Activated T-cell treated with anti-CD3 and anti-CD28 coated beads, Interleukin-2, amount 50 U/mL, for 72 hours (primary cell): ENCODE results near the gene DHRSX. TPM values are rescaled to one million over a fixed set of nuclear protein-coding genes. Genes with fewer than 3 reads are reported as not detected.
"Not testable (repeated sequence)": the region's sequence is repeated elsewhere in the genome, so short reads cannot be mapped to it uniquely, and the experiment has no call there.

Experiments
- ATAC-seq, 2 donors: fragments of 150-1000 bp; cut with Tn5 transposase; replicated peaks in 1 of 2; 2 replicates each; pipeline ENCODE4 v1.10.0; 2021; ENCODE audit warnings: moderate library complexity in 2 of 2, mild to moderate bottlenecking in 1 of 2
- DNase-seq, 2 donors: peaks; one replicate each; pipeline ENCODE4 v3.0.0; 2021 to 2022; ENCODE audit warnings: mixed read lengths in 1 of 2
- H3K27ac Mint-ChIP-seq: one replicate; pipeline ENCODE4 v1.8.0; 2022; ENCODE audit warnings: mild to moderate bottlenecking, moderate library complexity, mixed read lengths
- H3K27me3 Mint-ChIP-seq: one replicate; pipeline ENCODE4 v1.8.0; 2022; ENCODE audit warnings: low read depth, mixed read lengths
- H3K36me3 Mint-ChIP-seq, 2 donors: one replicate each; pipeline ENCODE4 v1.8.0; 2022; ENCODE audit warnings: mixed read lengths in 2 of 2, mild to moderate bottlenecking in 1 of 2; ENCODE audit not compliant: insufficient read depth in 2 of 2
- H3K4me1 Mint-ChIP-seq: one replicate; pipeline ENCODE4 v1.8.0; 2022; ENCODE audit warnings: low read depth, mixed read lengths
- H3K4me3 Mint-ChIP-seq, 2 donors: one replicate each; pipeline ENCODE4 v1.8.0; 2022; ENCODE audit warnings: mild to moderate bottlenecking in 2 of 2, mixed read lengths in 2 of 2, moderate library complexity in 2 of 2
- H3K9me3 Mint-ChIP-seq, 2 donors: one replicate each; pipeline ENCODE4 v1.8.0; 2022; ENCODE audit warnings: mixed read lengths in 2 of 2
- total RNA-seq, 2 donors: library from RNA; stranded (reverse); gene quantifications; one replicate each; pipeline ENCODE4 v1.2.3, GENCODE V29; 2022

DHRSX gene
- total RNA-seq, 2 donors from 2014 or later: 24.0 to 26.0 TPM

DNA sequence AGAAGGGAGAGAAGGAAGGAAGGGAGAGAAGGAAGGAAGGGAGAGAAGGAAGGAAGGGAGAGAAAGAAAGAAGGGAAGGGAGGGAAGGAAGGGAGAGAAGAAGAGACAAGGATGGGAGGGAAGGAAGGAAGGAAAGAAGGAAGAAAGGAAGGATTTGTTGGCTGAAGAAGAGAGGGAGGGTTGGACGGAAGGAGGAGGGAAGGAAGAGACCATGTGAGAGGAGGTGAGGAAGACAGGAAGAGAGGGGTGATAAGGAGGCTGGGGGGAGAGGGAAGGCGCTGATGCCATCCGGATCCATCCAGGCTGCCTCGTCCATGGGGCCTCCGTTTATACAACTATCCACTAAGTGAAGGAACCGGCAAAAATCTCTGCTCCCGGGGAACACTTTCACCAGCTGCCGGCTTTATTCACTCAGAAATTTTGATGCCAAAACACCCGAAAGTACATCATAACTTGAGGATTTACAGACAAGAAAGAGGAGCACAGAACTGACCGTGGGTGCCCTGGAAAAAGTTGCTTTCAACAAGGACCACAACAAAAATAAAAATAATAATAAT, 14.9 kb downstream of the DHRSX start:
- no peak overlapping the region for H3K4me3 Mint-ChIP-seq
- no peak overlapping the region for H3K27ac Mint-ChIP-seq
- ATAC-seq (no peak), DNase-seq (no peak)
- no peaks in the 10 kb centered on the region for H3K27me3 Mint-ChIP-seq
- peaks cover 2 to 7% of the 10 kb centered on the region in 2 donors for H3K36me3 Mint-ChIP-seq
- no peaks in the 10 kb centered on the region for H3K9me3 Mint-ChIP-seq
- H3K4me1 Mint-ChIP-seq: no peaks in the 10 kb centered on the region

DNA sequence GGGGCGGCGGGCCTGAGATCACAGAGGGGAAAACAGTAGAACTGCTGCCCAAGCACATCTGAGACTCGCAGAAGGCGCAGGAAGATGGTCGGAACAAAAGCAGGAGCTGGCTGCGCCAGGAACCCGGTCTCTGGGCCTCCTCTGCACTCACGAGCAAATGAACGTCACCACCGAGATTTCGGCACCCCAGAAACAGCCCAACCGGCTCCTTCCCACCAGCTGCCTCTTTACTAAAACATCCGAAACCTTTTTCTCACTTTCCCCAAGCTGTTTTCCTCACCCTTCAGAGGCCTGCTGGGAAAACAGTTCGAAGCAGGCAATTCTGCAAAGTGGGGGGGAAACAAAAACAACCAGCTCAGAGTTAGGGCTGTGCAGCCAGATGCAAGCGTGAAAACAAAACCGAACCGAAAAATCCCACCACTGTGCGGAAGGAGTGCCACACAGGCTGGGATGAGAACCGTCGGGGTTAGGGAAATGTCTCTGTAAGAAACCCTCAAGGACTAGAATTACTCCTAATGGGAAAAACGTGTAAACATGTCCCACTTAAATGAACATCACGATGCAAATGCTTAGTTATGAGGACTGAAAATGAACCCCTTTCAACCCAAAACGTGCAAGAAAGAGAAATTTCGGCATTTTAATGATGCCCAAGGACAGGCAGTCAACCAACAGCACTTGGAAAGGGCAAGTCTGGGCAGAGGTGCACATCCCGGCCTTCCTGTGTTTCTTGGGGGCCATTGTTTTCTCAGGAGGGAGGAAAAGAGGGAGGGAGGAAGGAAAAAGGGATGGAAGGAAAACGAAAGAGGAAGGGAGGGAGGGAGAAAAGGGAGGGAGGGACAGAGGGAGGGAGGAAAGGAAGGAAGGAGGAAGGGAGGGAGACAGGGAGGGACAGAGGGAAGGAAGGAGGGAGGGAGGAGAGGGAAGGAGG, 15.8 kb downstream of the DHRSX start:
- Mint-ChIP-seq H3K4me3 (no peak overlapping the region), H3K27me3 (no peaks in the 10 kb centered on the region), H3K4me1 (no peaks in the 10 kb centered on the region), H3K27ac (peak overlapping the region; percentile 33), H3K36me3 (peaks cover 3 to 8% of the 10 kb centered on the region in 2 donors), H3K9me3 (peaks cover 3% of the 10 kb centered on the region in 2 donors)
- ATAC-seq (no peak), DNase-seq (no peak)

DNA sequence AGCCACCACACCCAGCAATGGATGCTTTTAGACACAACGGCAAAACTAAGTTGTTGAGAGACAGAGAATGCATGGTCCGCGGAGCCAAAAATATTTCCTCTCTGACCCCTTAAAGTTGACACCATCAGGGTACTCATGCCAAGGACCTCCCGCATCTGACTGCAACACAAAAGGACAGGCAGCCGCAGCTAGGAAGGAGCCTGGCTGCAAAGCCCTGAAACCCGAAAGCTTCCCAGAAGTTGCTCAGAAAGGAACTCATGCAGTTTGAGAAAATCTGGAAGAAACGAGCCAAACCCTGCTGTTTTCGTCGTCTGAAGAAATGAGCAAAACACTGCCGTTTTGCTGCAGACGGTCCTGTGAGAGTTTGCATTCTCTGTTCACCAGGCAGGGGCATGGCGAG, 16.5 kb downstream of the DHRSX start:
- DNase-seq (no peak), ATAC-seq (no peak)
- Mint-ChIP-seq H3K27ac (peak overlapping the region; percentile 33), H3K4me1 (no peaks in the 10 kb centered on the region), H3K4me3 (no peak overlapping the region), H3K36me3 (peaks cover 7 to 12% of the 10 kb centered on the region in 2 donors), H3K9me3 (peaks cover 6 to 7% of the 10 kb centered on the region in 2 donors), H3K27me3 (no peaks in the 10 kb centered on the region)

DNA sequence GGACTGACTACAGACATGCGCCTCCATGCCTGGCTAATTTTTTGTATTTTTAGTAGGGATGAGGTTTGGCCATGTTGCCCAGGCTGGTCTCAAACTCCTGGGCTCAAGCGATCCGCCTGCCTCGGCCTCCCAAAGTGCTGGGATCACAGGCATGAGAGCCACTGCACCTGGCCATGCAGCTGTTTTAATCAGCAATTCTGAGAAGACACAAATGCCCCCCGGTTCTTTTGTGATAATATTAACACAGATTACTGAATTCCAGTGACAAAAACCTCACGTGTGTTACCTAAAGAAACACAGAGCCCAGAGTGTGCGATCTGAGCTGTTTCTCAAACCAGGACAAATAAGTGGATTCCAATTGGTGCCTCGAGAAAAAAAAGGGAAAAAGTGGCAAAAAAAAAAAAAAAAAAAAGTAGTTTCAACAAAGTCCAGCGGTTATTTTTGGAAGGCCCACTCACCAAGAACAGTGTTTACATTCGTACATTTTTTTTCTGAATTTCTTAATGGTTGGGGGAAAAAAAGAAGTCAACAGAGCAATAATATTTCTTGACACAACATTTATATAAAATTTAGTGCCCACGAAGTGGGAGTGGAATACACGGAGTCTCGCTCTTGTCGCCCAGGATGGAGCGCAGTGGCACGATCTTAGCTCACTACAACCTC, 17.2 kb downstream of the DHRSX start:
- Mint-ChIP-seq H3K27ac (no peak overlapping the region), H3K4me1 (no peaks in the 10 kb centered on the region), H3K27me3 (no peaks in the 10 kb centered on the region), H3K36me3 (peaks cover 7 to 12% of the 10 kb centered on the region in 2 donors), H3K4me3 (no peak overlapping the region), H3K9me3 (peaks cover 6 to 7% of the 10 kb centered on the region in 2 donors)
- DNase-seq (no peak), ATAC-seq (no peak)

DNA sequence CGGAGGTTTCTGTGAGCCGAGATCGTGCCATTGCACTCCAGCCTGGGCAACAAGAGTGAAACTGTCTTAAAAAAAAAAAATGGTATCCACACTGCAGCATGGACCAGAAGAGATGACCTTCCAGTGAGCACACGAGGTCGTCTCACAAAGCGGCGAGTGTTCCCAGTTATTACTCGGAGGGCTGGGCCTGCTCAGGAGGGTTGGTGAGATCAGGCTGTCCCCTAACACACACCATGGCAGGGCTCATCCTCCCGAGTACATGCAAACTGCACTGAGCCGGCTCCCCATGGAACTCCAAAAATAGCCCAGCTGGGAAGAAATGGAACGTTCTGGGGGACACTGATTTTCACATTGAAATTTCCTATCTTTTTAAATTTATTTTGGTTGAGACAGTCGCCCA, 19.2 kb downstream of the DHRSX start:
- DNase-seq, H3K27me3 Mint-ChIP-seq, H3K9me3 Mint-ChIP-seq, ATAC-seq, H3K36me3 Mint-ChIP-seq, H3K4me1 Mint-ChIP-seq, H3K27ac Mint-ChIP-seq, H3K4me3 Mint-ChIP-seq: not testable (repeated sequence)

DNA sequence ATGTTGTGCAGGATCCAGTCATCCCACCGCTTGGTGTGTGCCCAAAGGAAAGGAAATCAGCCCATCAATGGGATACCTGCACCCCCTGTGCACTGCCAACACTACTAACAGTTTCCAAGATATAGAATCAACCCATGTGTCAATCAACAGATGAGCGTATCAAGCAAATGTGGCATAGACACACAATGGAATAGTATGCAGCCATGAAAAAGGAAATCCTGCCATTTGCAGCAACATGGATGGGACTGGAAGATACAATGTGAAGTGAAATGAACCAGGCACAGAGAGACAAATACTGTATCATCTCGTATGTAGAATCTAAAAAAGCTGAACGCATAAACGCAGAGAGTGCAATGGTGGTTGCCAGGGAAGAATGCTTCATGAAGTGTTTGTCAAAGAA, 20.8 kb downstream of the DHRSX start:
- not testable (repeated sequence) for ATAC-seq, H3K4me1 Mint-ChIP-seq, H3K27ac Mint-ChIP-seq, H3K9me3 Mint-ChIP-seq, H3K27me3 Mint-ChIP-seq, H3K36me3 Mint-ChIP-seq, H3K4me3 Mint-ChIP-seq, DNase-seq

DNA sequence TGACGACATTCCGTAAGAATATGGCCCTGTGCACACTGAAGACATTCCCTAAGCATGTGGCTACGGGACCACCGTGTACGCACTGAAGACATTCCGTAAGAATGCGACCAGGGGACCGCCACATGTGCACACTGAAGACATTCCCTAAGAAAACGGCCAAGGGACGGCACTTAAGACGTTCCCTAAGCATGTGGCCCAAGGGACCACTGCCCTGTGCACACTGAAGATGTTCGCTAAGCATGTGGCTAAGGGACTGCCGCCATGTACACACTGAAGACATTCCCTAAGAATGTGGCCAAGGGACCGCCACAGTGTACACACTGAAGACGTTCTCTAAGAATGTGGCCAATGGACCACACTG, 21.4 kb downstream of the DHRSX start:
- no peaks in the 10 kb centered on the region for H3K4me1 Mint-ChIP-seq
- H3K27me3 Mint-ChIP-seq: no peaks in the 10 kb centered on the region
- ATAC-seq: no peak
- peaks cover 7% of the 10 kb centered on the region in 2 donors for H3K36me3 Mint-ChIP-seq
- no peak overlapping the region for H3K4me3 Mint-ChIP-seq
- DNase-seq: no peak
- H3K9me3 Mint-ChIP-seq: peaks cover 6 to 7% of the 10 kb centered on the region in 2 donors
- H3K27ac Mint-ChIP-seq: no peak overlapping the region

DNA sequence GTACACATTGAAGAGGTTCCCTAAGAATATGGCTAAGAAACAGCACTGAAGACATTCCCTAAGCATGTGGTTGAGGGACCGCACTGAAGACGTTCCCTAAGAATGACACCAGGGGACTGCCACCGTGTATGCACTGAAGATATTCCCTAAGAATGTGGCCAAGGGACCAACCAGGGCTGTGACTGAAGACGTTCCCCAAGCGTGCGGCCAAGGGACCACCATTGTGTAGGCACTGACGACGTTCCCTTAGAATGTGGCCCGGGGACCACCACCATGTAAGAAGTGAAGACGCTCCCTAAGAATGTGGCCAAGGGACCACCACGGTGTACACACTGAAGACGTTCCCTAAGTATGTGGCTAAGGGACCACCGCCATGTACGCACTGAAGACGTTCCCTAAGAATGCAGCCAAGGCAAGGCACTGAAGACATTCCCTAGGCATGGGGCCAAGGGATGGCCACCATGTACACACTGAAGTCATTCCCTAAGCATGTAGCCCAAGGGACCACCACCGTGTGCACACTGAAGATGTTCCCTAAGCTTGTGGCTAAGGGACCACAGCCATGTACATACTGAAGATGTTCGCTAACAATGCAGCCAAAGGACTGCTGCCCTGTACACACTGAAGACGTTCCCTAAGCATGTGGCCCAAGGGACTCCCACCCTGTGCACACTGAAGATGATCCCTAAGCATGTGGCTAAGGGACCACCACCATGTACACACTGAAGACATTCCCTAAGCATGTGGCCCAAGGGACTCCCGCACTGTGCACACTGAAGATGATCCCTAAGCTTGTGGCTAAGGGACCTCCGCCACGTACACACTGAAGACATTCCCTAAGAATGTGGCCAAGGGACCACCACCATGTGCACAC, 22.0 kb downstream of the DHRSX start:
- Mint-ChIP-seq H3K4me3 (no peak overlapping the region), H3K36me3 (peaks cover 7% of the 10 kb centered on the region in 2 donors), H3K9me3 (peaks cover 6 to 7% of the 10 kb centered on the region in 2 donors), H3K27ac (no peak overlapping the region), H3K4me1 (no peaks in the 10 kb centered on the region), H3K27me3 (no peaks in the 10 kb centered on the region)
- no peak for ATAC-seq
- no peak for DNase-seq

DNA sequence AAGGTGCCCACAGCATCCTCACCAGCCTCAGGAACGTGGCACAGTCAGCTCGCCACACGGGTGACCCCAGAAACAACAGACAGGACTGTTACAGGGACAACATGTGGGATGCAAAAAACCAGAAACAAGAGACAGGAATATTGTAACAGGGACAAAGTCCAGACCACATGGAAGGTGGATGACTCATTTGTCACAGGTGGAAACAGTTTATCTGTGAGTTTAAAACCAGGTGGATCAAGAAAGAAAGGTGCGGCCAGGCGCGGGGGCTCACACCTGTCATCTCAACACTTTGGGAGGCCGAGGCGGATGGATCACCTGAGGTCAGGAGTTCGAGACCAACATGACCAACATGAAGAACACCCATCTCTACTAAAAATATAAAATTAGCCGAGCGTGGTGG, 23.5 kb downstream of the DHRSX start:
- H3K4me3 Mint-ChIP-seq, H3K36me3 Mint-ChIP-seq, ATAC-seq, H3K27ac Mint-ChIP-seq, H3K27me3 Mint-ChIP-seq, DNase-seq, H3K4me1 Mint-ChIP-seq, H3K9me3 Mint-ChIP-seq: not testable (repeated sequence)

DNA sequence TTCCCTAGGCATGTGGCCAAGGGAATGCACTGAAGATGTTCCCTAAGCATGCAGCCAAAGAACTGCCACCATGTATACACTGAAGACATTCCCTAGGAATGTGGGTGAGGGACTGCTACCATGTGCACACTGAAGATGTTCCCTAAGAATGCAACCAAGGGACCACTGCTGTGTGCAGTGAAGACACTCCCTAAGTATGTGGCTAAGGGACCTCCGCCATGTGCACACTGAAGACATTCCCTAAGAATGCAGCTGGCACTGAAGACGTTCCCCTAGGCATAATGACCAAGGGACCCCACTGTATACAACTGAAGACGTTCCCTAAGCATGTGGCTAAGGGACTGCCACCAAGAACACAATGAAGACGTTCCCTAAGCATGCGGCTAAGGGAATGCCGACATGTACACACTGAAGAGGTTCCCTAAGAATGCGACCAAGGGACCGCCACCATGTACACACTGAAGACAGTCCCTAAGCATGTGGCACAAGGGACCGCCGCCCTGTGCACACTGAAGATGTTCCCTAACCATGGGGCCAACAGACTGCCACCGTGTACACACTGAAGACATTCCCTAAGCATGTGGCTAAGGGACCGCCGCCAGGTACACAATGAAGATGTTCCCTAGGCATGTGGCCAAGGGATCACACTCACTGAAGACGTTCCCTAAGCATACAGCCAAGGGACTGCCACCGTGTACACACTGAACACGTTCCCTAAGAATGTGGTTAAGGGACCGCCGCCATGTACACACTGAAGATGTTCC, 25.6 kb downstream of the DHRSX start:
- Mint-ChIP-seq H3K9me3 (peaks cover 5 to 6% of the 10 kb centered on the region in 2 donors), H3K36me3 (peaks cover 5 to 6% of the 10 kb centered on the region in 2 donors), H3K27ac (no peak overlapping the region), H3K27me3 (no peaks in the 10 kb centered on the region), H3K4me1 (no peaks in the 10 kb centered on the region), H3K4me3 (no peak overlapping the region)
- ATAC-seq (no peak), DNase-seq (no peak)

DNA sequence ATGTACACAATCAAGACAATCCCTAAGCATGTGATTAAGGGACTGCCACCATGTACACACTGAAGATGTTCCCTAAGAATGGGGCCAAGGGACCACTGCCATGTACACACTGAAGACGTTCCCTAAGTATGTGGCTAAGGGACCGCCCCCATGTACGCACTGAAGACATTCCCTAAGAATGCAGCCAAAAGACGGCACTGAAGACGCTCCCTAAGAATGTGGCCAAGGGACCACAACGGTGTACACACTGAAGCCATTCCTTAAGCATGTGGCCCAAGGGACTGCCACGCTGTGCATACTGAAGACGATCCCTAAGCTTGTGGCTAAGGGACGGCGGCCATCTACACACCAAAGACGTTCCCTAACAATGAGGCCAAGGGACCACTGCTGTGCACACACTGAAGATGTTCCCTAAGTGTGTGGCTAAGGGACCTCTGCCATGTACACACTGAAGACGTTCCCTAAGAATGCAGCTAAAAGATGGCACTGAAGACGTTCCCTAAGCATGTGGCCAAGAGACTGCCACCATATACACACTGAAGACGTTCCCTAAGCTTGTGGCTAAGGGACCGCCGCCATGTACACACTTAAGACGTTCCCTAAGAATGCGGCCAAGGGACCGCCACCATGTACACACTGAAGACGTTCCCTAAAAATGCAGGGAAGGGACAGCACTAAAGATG, 26.4 kb downstream of the DHRSX start:
- peaks cover 0 to 6% of the 10 kb centered on the region in 2 donors for H3K9me3 Mint-ChIP-seq
- no peak overlapping the region for H3K4me3 Mint-ChIP-seq
- no peak overlapping the region for H3K27ac Mint-ChIP-seq
- H3K27me3 Mint-ChIP-seq: no peaks in the 10 kb centered on the region
- H3K36me3 Mint-ChIP-seq: peaks cover 6% of the 10 kb centered on the region in 2 donors
- H3K4me1 Mint-ChIP-seq: no peaks in the 10 kb centered on the region
- ATAC-seq (no peak), DNase-seq (no peak)

DNA sequence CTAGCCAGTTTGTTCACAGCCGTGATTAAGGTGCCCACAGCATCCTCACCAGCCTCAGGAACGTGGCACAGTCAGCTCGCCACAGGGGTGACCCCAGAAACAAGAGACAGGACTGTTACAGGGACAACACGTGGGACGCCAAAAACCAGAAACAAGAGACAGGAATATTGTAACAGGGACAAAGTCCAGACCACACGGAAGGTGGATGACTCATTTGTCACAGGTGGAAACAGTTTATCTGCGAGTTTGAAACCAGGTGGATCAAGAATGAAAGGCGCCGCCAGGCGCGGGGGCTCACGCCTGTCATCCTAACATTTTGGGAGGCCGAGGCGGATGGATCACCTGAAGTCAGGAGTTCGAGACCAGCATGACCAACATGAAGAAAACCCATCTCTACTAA, 27.7 kb downstream of the DHRSX start:
- H3K27me3 Mint-ChIP-seq, H3K9me3 Mint-ChIP-seq, DNase-seq, ATAC-seq, H3K27ac Mint-ChIP-seq, H3K36me3 Mint-ChIP-seq, H3K4me3 Mint-ChIP-seq, H3K4me1 Mint-ChIP-seq: not testable (repeated sequence)
